HL-60/S4 (cell line): Measurements from ENCODE around the gene GGTLC1.

Source experiments
- in situ Hi-C: fragments of 300-500 bp; cut with MboI; formaldehyde crosslinking; loops from 2 replicates; pipeline ENCODE4 v1.14.3; 2022; ENCODE audit warnings: low sequenced_read_pairs

GGTLC1 gene

GRCh38 chr20:23995905-23996666, 7.5 kb upstream of the GGTLC1 start:
- in situ Hi-C loops = loop anchor here (25.0 kb wide), 1 partner anchor 209 kb away; no protein-coding TSS in a partner anchor

- in situ Hi-C loops = loop anchor here (25.0 kb wide), 1 partner anchor 208 kb away; no protein-coding TSS in a partner anchor
Observed at GRCh38 chr20:23995291-23995690, 6.7 kb upstream of the GGTLC1 start.

- in situ Hi-C loops = loop anchor here (25.0 kb wide), 1 partner anchor 207 kb away; no protein-coding TSS in a partner anchor
Observed at GRCh38 chr20:23994001-23994633, 5.5 kb upstream of the GGTLC1 start.

GRCh38 chr20:23993440-23993839, 4.9 kb upstream of the GGTLC1 start:
- in situ Hi-C loops = loop anchor here (25.0 kb wide), 1 partner anchor 206 kb away; no protein-coding TSS in a partner anchor

GRCh38 chr20:23990296-23990695, 1.7 kb upstream of the GGTLC1 start:
- in situ Hi-C loops = loop anchor here (25.0 kb wide), 1 partner anchor 203 kb away; no protein-coding TSS in a partner anchor

DNA sequence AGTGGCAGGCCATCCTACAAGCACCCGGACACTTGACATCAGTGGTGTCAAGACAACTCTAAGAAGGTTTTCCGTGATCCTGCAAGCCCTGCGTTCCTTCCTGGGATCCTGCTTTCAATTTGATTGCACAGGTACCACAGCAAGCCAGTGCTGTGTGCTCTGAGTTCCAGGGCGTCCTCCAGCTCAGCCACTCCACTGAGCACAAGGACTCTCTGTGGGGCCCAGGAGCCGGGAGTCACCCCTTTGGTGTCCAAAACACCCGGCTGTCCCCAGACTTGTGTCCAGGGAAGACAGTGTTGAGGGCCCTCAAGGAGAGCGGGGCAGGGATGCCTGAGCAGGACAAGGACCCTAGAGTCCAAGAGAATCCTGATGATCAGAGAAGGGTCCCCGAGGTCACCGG, 387 bp upstream of the GGTLC1 start:
- in situ Hi-C loops = loop anchor here (25.0 kb wide), 1 partner anchor 202 kb away; no protein-coding TSS in a partner anchor

- in situ Hi-C loops = loop anchor here (25.0 kb wide), 1 partner anchor 199 kb away; no protein-coding TSS in a partner anchor
Observed at GRCh38 chr20:23986716-23987115, 1.9 kb downstream of the GGTLC1 start.

DNA sequence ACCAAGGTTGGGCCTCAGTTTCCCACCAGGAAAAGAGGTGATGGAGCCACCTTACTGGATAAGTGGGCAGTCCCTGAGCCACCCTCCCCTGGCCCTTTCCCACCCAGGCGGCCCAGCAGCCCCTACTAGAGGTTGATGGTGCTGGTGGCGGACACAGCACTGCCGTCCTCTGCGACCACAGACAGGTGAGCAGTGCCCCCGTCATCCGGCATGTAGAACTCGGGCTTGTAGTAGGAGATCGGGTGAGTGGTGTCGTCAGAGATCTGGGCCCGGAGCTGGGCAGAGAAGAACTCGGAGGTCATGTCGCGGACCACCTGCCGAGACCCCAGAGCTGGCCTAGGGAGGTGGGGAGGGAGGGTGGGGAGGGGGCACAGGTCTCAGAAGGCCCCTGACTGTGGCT, 2.3 kb downstream of the GGTLC1 start:
- in situ Hi-C loops = loop anchor here (25.0 kb wide), 1 partner anchor 199 kb away; no protein-coding TSS in a partner anchor

DNA sequence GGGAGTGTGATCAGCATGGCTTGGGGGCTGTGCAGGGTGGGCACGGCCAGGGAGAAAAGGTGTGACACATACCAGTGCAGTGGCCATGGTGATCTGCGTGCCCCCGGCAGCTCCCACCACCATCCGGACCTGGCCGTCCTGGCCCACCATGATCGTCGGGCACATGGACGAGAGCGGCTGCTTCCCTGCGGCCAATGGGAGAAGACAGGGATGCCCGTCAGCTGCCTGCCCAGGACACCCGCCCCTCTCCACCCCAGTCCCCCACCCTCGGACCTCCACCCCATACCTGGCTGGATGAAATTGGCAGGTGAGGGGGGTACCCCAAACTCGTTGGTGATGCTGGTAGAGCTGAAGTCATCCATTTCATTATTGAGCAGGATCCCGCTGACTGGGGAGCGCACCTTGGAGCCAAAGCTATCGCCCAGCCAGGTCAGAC, 2.8 kb downstream of the GGTLC1 start:
- in situ Hi-C loops = loop anchor here (25.0 kb wide), 1 partner anchor 199 kb away; no protein-coding TSS in a partner anchor

DNA sequence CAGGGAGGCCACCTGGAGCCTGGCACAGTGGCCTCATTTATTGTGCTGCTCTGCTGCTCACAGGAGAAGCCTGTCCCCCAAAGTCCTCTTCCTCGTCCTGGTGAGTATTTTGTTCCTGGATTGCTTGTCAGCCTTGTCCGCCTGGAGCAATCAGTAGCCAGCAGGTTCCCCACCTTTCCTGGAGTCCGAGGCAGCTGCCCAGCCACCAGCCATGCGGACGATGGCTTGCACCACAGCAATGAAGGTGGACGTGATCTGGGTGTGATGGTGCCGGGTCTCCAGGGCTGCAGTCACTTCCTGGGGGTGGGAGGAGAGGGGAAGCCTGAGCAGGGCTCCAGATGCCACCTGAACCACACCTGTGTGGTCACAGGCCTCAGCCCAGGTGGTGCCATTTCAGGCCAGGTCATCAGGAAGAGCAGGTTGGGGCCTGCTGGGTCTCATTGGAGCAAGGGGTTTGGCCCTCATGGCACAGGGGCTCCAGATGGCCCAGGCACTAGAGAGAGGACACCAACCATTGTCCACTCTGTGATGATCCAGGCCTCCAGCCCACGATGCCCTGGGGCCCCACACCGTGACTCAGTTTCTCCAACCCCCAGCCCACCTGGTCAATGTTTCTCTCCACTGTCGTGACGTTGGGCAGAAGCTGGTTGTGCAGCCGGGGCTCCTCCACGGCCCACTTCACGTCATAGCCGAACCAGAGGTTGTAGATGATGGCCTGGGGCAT, 3.4 kb downstream of the GGTLC1 start:
- in situ Hi-C loops = loop anchor here (25.0 kb wide), 1 partner anchor 198 kb away; no protein-coding TSS in a partner anchor

DNA sequence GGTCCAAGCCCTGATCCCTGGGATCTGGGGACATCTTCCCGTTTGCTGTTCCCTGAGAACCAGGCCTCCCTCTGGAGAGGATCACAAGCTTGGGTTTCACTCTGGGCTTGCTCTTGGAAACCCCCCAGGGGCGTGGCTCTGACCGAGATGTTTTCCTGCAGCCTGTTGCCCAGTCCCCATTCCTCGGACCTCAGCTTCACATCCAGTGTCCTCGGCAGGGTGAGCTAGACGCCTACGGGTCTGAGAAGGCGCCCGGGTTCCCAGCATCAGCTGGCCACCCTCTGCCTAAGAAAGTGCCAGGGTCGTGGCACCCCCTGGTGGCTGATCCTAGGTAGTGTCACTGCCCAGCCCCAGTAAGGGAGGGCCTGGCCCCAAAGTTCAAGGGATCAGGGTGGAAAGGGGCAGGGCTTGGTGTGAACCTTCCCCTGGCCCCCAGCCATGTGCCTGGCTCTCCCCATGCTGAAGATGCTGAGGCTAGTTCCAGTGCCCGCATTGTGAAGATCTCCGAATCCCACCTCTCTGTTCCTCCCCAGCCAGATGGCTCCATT, 4.0 kb downstream of the GGTLC1 start:
- in situ Hi-C loops = loop anchor here (25.0 kb wide), 1 partner anchor 197 kb away; no protein-coding TSS in a partner anchor

GRCh38 chr20:23982112-23983018, 6.2 kb downstream of the GGTLC1 start:
- in situ Hi-C loops = loop anchor here (25.0 kb wide), 1 partner anchor 195 kb away; no protein-coding TSS in a partner anchor

GRCh38 chr20:23981526-23981925, 7.1 kb downstream of the GGTLC1 start:
- in situ Hi-C loops = loop anchor here (25.0 kb wide), 1 partner anchor 194 kb away; no protein-coding TSS in a partner anchor

DNA sequence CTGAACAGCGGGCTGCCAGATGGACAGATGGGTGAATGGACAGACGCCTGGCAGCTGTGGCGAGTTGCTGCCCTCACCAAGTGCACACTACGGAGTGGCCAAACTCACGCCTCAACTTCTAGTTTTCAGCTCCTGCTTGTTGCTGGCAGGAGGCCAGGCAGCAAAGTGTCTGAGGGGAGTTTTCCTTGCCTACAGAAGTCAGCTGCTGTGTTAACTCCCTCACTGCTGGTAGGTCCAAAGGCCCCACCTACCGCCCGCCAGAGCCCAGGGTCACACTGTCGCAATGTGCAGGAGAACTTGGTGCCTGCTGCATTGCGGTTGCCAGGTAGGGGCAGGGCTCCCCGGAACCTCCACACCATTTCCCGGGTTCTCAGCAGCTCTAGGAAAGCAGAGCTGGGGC, 7.6 kb downstream of the GGTLC1 start:
- in situ Hi-C loops = loop anchor here (25.0 kb wide), 1 partner anchor 194 kb away; no protein-coding TSS in a partner anchor

- in situ Hi-C loops = loop anchor here (25.0 kb wide), 1 partner anchor 193 kb away; no protein-coding TSS in a partner anchor
Observed at GRCh38 chr20:23979899-23980811, 8.4 kb downstream of the GGTLC1 start.

GRCh38 chr20:23979380-23979779, 9.2 kb downstream of the GGTLC1 start:
- in situ Hi-C loops = loop anchor here (25.0 kb wide), 1 partner anchor 192 kb away; no protein-coding TSS in a partner anchor

DNA sequence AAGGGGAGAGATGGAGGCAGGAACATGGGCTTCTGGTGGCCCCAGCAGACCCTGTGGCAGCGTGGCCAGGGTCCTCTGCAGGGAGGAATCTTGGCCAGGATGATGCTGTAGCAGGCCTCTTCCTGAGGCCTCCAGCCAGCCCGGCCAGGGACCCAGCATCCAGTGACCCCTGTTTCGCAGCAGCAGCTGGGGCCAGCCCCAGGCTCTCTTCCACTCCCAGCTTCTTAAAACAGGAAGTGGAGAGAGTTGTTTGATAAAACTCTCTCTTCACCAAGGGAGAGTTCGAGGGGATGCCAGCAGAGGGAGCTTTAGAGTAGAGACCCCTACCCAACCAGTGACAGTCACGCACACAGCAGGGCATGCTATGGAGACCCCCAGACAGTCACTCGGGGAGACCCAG, 10.1 kb downstream of the GGTLC1 start:
- in situ Hi-C loops = loop anchor here (25.0 kb wide), 1 partner anchor 191 kb away; no protein-coding TSS in a partner anchor

GRCh38 chr20:23974966-23975365, 13.6 kb downstream of the GGTLC1 start:
- in situ Hi-C loops = loop anchor here (25.0 kb wide), 1 partner anchor 188 kb away; no protein-coding TSS in a partner anchor
